ENCODE results near the gene OSBPL10. TPM values are rescaled to one million over a fixed set of nuclear protein-coding genes. Genes with fewer than 3 reads are reported as not detected.

OSBPL10 gene
- total RNA-seq, 1 experiment from 2014 or later: 8.3 TPM

DNA sequence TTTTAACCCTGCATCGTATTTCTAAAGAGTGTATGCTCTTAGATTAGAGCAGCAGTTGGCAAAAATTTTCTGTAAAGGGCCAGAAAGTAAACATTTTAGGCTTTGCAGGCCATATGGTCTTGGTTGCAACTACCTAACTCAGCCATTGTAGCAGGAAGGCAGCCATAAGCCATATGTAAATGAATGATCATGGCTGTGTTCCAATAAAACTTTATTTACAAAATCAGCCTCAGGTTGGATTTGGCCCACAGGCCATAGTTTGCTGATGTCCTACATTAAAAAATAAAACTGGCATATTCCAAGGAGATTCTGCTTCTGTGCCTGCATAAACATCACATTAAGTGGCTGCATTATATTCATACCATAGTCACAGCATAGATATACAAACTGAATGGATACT lies 313.5 kb downstream of the OSBPL10 start:
- DNase-seq (ENCODE audit: low spot score): no peak

DNA sequence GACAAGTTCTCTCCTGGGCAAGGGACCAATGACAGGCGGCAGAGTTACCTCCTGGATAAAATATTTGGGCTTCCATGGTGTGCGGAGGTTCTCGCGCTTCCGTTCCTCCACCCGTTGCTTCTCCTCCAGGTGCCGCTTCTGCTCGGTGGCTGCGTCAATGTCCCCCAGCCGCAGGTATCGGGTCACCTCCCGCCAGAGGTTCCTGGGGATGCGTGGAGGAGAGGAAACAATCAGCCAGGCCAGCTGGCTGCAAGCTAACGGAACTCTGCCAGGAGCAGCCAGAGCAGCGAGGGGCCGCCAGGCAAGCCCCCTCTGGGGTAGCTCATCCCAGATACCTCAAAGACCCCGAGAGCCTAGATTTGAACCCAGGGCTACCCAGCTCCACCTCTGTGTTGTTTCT lies 317.0 kb downstream of the OSBPL10 start:
- no peak for DNase-seq (ENCODE audit: low spot score)

DNA sequence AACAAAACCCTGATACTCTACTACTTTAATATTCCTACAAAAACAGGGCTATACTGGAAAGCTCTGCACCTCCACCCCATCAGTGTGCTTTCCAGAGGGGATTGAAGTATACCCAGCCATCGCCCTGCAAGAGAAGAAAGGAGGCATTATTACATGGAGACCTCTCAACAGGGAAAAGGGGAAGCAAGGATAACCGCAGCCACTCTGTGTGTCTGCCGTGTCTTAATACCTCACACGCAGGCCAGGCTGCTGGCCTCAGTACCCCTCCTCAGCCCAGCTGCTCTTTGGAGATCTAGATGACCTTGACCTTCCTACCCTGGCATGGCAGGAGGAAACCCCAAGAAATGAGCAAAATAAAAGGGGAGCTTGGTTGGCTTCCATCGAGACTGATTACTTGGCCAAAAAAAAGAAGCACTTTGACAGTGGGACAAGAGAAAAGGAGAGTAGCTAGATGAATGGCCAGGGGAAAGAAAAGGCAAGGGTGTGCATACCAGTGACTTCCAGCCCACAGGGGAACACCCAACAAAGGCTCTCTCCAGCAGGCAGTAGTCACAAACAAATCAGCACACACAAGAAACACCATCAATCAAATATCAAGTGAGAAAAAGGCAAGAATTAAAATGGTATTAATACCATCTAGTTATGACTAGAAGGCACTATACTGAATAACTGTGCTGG lies 318.9 kb downstream of the OSBPL10 start:
- DNase-seq (ENCODE audit: low spot score): no peak

DNA sequence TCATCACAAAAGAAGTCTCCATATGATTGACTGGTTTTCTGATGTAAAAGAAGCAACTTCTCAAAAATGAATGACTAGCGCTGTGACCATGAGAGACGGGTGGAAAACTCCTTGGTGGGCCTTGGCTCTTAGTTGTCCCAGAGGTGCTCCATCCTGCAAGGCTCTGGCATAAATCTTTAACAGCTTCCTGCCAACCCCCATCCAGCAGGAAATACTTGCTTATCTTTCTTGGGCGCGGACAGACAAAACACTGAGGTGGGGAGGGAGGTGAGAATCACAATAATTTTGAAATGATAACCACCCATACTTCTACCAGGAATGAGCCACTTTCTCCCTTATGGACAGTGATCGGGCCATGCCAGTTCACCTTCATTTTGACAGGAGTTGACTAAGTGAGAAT lies 319.8 kb downstream of the OSBPL10 start:
- DNase-seq (ENCODE audit: low spot score): no peak

DNA sequence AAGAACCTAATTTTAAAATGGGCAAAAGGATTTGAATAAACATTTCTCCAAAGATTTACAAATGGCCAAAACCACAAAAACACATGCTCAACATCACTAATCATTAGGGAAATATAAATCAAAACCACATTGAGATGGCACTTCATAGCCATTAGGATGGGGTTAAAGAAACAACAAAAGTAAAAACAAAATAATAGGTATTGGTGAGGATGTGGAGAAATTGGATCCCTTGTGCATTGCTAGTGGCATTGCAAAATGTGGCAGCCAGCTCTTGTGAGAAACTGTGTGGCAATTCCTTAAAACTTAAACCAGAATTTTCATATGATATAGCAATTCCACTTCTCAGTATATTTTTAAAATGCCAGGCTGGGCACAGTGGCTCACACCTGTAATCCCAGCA lies 321.8 kb downstream of the OSBPL10 start:
- no peak for DNase-seq (ENCODE audit: low spot score)

DNA sequence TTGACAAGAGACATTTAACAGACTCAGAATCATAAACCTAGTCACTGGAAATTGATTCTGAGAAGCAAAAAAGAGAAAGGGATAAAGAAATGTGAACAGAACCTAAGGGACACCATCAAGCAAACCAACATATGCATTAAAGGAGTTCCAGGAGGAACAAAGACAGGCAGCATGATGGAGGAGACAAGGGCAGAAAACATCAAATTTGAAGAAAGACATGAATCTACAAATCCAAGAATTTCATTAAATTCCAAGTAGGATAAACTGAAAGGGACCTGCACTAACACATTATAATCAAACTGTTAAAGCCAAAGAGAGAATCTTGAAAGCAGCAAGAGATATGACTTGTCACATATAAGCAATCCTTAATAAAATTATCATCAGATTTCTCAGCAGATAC lies 326.1 kb downstream of the OSBPL10 start:
- no peak for DNase-seq (ENCODE audit: low spot score)

- no peak for DNase-seq (ENCODE audit: low spot score)
Observed at GRCh38 chr3:31653464-31653863, 327.6 kb downstream of the OSBPL10 start.

DNA sequence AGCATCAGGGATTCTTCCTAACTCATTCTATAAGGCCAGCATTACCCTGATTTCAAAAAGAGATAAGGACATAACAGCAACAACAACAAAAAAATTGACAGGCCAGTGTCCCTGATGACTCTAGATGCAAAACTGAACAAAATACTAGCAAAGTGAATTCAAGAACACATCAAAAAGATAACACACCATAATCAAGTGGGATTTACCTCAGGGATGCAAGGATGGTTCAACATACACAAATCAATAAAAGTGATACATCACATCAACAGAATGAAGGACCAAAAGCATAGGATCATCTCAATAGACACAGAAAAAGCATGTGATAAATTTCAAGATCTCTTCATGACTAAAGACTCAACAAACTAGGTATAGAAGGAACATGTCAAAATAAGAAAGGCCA lies 328.8 kb downstream of the OSBPL10 start:
- DNase-seq (ENCODE audit: low spot score): no peak

DNA sequence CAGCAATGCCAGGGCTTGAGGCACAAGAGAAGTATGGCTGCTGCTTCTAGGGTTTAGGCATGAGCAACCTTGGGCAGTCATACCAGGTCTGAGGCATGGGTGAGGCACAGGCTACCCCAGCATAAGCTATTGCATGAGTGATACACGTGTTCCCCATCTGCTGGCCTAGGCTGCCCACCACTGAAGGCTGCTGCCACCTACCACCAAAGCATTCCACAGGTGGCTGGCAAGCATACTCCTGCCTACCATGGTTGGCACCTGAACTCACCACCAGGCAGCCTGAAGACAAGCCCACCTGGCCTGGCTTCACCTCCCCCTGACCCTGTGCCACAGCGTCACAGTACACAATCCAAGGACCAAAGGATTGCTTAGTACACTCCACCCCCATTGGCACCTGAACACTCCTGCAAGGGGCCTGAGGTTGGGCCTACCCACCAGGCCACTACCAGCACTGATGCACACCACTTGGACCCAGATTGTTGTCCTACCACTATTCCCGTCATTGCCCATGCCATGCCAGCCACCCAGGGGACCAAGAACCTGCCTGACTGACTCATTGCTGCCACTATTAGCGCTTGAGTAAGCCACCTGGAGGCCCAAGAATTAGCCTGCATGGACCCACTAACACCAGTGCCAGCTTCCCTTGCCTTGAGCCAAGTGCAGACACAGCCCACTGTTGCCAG lies 332.6 kb downstream of the OSBPL10 start:
- no peak for DNase-seq (ENCODE audit: low spot score)

DNA sequence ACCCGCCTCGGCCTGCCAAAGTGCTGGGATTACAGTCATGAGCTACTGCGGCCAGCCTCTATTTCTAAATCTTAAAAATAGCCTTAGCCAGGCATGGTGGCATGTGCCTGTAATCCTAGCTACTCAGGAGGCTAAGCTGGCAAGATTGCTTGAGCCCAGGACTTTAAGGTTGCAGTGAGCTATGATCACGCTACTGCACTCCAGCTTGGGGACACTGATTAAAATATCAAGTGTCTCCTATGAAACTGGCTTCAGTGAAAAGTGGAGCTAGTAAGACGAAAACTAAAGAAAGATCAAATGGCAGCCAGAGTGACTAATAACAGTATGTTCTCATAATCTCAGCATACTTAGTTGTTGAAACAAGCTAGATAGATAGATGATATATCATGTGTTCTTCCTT lies 335.8 kb downstream of the OSBPL10 start:
- DNase-seq (ENCODE audit: low spot score): no peak

- no peak for DNase-seq (ENCODE audit: low spot score)
Observed at GRCh38 chr3:31639828-31640227, 341.2 kb downstream of the OSBPL10 start.

DNA sequence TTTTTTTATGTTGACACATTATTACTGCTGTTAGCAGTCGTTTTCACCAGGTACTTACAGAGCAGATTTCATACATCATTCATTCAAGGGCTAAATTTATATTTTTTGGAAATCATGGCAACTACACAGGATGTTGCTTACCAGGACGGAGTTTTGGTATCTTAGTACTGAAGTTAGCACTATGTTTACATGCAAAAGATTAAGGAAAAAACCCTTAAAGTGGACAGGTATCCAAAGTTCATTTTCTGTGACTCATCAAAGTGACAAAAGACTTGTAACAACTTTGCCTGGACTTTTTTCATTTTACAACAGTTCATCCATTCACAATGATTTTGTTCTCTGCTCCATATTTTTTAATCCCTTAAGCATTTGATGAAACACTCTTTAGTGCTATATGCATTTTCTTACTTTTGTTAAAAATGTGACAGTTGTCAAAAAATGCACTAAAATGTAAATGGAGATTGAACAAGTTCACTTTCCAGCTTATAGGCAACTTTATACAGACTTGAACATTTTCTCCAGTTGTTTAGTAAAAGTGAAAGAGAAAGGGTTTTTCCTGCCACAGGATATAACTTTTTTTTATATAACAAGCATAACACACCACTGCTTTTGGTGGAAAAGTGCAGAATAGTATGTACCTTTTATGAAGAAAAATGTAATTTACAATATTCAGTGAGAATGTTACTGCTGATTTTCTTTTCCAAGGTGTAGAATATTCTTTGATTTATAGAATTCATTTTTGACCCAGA lies 344.2 kb downstream of the OSBPL10 start:
- DNase-seq (ENCODE audit: low spot score): no peak

DNA sequence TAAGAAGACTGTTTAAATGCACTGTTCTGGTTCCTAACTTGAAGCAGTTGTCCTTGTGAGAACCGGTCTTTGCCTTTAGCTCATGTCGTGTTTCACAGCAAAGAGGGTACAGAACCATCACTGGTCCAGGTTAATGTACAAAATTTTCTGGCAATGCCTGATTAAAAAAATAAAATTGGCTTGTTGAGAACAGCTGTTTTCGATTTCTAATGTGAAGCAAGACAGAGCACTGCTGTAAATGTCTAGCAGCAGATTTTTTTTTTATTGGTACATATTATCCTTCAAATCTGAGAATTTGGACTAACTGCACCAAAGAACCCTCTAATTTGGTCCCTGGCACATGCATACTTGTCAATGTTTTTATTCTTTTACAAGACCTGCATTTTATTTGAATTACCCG lies 345.0 kb downstream of the OSBPL10 start:
- DNase-seq (ENCODE audit: low spot score): no peak

DNA sequence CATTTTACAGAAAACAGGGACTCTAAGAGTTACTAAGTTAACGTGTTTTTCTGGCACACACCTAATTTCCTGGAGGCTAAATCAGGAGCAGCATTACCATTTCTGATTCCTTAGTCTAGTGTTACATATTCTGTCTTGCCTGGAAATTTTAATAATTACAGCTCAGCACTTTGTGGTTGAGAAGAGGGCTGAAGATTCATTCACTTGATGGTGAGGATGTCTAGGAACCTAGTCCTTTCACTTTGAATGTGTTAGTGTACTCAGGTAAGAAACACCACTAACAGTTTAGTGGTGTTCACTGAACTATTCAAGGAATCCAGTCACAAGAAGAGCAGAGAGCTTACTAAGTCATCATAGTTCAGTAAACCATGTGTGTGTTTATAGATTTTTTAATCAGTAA lies 345.5 kb downstream of the OSBPL10 start:
- DNase-seq (ENCODE audit: low spot score): no peak

DNA sequence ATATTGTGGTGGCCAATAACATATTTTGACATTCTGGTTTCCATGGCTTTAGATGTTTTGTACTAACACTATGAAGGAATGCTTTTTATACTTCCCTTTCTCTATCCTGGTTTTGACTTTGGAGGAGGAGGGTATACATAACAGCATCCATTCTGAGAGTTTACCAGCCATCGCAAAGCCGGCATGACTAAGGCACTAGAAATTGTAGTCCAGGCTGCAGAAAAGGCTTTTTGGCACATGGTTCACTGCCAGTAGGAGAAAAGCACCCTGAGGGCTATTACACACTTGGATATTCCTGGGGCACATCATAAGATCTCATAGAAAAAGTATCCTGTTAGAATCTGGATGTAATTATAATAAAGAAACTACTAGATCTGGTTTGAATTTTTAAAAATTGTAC lies 346.6 kb downstream of the OSBPL10 start:
- no peak for DNase-seq (ENCODE audit: low spot score)

GRCh38 chr3:31629054-31629453 lies 352.0 kb downstream of the OSBPL10 start:
- no peak for DNase-seq (ENCODE audit: low spot score)

DNA sequence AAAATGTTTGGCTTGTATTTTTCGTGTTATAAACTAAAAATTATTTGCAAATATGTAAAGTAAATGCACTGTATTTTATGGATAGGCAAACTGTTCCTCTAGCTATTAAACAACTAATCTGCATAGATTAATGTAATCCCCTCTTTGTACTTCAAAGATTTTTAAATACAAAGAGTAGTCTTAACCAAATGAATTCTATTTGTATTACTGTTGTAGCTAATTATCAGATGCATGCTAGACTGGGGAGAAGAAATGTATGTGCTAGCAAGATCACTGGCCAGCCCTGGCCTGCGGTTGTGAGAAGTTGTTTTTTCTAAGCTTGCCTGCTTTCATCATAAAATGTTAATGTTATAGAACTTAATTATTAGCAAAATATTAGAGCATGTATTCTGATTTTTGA lies 355.7 kb downstream of the OSBPL10 start:
- DNase-seq (ENCODE audit: low spot score): no peak

DNA sequence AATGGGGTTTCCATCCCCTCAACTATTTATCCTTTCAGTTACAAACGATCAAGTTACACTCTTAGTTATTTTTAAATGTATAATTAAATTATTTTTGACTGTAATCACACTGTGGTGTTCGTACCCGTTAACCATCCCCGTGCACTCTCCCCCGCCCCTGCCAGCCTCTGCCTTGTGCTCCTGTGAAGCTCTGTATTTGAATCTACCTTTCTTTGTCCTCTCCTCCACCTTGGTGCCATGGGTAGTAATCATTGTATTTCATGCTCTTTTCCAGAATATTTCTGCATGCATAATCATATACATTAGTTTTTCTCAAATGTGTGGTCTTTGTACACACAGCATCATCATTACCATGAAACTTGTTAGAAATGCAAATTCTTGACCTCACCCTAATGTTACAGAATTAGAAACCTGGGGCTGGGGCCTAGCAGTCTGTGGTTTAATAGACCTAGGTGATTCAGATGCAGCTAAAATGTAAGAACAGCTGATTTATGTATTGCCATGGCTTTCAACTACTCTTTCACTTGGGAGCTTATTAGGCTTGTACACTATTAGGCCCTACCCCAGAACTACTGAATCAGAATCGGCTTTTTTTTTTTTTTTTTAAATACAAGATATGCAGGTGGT lies 356.9 kb downstream of the OSBPL10 start:
- DNase-seq (ENCODE audit: low spot score): no peak

- DNase-seq (ENCODE audit: low spot score): no peak
Observed at GRCh38 chr3:31622636-31623288, 358.3 kb downstream of the OSBPL10 start.

DNA sequence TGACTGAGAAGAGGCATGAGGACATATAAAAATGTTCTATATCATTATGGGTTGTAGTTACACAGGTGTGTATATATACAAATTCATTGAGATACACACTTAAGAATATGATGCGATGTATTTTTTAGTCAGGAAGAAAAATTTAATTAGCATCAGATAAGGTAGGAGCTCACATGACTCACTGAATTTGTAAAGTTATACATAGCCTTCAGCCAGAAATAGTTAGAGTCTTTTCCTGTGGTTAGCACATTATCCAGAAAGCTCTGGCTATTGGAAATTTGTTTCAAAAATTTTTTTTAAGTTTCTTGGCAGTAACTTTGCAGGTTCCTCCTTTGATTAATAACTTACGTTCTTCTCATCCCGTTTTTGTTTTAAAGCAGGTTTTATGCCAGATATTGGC lies 359.7 kb downstream of the OSBPL10 start:
- DNase-seq (ENCODE audit: low spot score): no peak

DNA sequence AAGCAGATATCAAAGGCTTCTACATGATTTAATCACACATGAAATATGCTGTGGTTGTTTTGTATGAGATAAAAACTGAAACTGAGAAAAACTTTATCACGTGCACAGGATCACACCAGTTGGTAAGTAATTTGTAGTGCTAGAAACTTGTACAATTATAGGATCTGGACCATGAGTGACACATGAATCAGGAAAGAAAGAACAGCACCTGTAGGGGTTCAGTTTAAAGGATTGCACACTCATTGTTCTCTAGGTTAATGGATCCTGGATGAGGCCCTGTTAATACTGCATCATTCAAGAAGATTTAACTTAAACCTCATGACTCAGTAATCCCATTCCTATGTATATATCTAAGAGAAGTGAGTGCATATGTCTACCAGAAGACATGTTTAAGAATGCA lies 360.4 kb downstream of the OSBPL10 start:
- no peak for DNase-seq (ENCODE audit: low spot score)

DNA sequence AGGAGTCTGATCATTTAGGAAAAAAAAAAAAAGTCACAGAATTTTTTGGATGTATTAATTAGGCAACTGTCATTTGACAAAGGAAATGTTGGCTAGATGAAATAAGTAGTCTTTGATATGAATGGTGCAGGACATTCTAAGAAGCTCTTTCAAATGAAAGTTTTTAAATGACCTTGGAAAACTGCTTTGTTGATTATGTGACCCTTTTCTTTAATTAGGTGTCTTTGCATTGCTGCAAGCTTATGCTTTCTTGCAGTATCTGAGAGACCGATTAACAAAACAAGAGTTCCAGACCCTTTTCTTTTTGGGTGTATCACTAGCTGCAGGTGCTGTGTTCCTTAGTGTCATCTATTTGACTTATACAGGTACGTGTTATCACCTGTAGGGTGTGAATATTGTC lies 364.4 kb downstream of the OSBPL10 start:
- no peak for DNase-seq (ENCODE audit: low spot score)

All from H4 (cell line).